Measurements from ENCODE around the gene FRZB.

DNA sequence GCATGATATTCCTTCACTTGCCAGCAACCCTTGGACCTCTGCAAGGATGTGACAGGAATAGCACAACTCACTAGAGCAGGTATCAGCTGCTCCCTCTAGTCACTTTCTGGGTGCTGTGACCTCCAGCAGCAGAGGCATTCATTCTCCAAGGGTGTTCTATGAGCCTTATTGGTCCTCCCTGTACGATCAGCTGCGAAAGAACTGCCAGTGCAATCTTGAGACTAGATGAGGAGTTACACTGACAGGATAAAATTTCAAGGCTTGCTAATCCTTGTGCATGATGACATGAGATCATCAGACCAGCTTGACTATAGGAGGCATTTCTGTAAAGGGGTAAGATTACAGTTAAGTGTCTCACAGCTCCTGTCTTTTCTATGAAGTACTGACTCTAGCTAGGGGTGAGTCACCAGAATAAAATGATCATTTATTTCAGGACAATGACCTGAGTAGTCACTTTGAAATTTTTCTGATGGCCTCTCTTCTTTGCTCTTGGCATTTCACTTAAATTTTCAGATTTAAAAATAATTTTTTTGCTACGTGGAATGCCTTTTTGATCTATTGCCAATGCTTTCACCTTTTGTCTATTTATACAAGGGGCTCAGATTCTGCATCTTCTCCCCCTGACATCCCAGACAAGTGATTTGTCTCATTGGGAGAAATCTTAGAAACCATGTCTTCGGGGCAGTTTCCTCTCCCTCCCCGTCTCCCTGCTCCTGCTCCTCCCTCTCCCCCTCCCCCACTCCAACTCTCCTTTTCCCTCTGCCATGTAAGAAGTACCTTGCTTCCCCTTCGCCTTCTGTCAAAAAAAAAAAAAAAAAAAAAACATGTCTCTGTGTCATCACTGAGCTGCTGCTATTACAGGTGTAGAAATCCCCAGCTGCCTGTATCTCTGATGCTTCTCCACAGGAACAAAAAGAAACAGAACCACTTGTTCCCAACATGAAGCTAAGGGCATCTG is 49.2 kb upstream of the FRZB start:
- TF ChIP-seq, protein P1, sequence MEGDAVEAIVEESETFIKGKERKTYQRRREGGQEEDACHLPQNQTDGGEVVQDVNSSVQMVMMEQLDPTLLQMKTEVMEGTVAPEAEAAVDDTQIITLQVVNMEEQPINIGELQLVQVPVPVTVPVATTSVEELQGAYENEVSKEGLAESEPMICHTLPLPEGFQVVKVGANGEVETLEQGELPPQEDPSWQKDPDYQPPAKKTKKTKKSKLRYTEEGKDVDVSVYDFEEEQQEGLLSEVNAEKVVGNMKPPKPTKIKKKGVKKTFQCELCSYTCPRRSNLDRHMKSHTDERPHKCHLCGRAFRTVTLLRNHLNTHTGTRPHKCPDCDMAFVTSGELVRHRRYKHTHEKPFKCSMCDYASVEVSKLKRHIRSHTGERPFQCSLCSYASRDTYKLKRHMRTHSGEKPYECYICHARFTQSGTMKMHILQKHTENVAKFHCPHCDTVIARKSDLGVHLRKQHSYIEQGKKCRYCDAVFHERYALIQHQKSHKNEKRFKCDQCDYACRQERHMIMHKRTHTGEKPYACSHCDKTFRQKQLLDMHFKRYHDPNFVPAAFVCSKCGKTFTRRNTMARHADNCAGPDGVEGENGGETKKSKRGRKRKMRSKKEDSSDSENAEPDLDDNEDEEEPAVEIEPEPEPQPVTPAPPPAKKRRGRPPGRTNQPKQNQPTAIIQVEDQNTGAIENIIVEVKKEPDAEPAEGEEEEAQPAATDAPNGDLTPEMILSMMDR (IDR thresholded peaks at IDR 0.05): no peak
- TF ChIP-seq POLR2A (IDR thresholded peaks at IDR 0.05): no peak

All from heart left ventricle (tissue), 13 donors.